ENCODE measurements around the gene MYL10. TPM values are rescaled to one million over a fixed set of nuclear protein-coding genes. Genes with fewer than 3 reads are reported as not detected.

MYL10 gene
- total RNA-seq, 3 donors from 2014 or later: not detected

DNA sequence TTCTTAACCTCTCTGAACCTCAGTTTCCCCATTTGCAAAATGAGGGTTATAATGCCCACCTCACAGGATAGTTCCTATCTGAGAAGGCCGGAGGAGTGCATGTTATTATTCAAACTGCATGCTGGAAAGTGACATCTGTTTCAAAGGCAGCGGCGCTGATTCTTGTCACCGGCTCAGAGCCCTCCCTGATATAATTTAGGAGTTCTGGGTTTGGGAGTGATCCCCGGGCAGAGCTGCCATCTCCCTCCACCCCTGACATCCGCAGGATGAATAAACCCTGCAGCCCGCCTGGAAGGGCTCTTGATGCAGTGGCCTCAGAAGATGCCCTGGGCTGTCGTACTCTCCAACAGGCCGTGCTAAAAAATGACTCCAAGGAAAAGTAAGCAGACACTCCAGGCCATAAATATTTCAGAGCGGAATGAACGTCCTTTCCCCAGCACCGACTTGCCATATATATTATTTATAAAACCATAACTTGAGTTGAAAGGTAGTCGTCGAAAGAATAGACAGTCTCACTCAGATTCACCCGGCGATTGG, 47.0 kb upstream of the MYL10 start:
- ATAC-seq (no peak), DNase-seq (no peak)
- no peaks in the 10 kb centered on the region for H3K36me3 ChIP-seq (ENCODE audit: low read depth)
- no peaks in the 10 kb centered on the region for H3K4me1 ChIP-seq (ENCODE audit: low read depth)
- no peaks in the 10 kb centered on the region for H3K9me3 ChIP-seq
- intact Hi-C loops (cut with DNase I, micrococcal nuclease): no loop called here
- TF ChIP-seq CTCF (IDR thresholded peaks at IDR 0.05): no peak
- no peak overlapping the region for H3K4me3 ChIP-seq

- Histone ChIP-seq H3K9me3 (no peaks in the 10 kb centered on the region), H3K4me1 (ENCODE audit: low read depth) (no peaks in the 10 kb centered on the region), H3K36me3 (ENCODE audit: low read depth) (no peaks in the 10 kb centered on the region), H3K4me3 (no peak overlapping the region)
- DNase-seq: no peak
- intact Hi-C loops (cut with DNase I, micrococcal nuclease): no loop called here
- no peak for TF ChIP-seq CTCF (IDR thresholded peaks at IDR 0.05)
- no peak for ATAC-seq
Measured at GRCh38 chr7:101674439-101674838, 45.3 kb upstream of the MYL10 start.

GRCh38 chr7:101673951-101674350, 44.9 kb upstream of the MYL10 start:
- no peaks in the 10 kb centered on the region for H3K9me3 ChIP-seq
- no peak overlapping the region for H3K4me3 ChIP-seq
- no peak for TF ChIP-seq CTCF (IDR thresholded peaks at IDR 0.05)
- no peaks in the 10 kb centered on the region for H3K36me3 ChIP-seq (ENCODE audit: low read depth)
- DNase-seq (no peak), ATAC-seq (no peak)
- H3K4me1 ChIP-seq (ENCODE audit: low read depth): no peaks in the 10 kb centered on the region
- intact Hi-C loops (cut with DNase I, micrococcal nuclease): no loop called here

DNA sequence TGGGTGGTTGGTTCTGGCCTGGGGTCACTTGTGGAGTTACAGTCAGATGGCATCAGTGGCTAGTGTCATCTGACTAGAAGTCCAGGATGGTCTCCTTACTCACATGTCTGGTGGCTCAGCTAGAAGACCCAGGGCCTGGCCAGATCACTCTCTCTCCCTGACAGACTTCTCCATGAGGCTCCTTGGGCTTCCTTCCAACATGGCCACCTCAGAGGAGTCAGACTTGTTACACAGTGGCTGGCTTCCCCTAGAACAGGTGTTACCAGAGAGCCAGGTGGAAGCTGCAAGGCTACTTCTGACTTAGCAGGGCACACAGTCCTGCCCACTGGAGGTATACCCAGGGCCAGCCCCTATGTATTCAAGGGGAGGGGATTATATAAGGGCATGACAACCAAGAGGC, 44.2 kb upstream of the MYL10 start:
- no peak for ATAC-seq
- H3K4me3 ChIP-seq: no peak overlapping the region
- H3K4me1 ChIP-seq (ENCODE audit: low read depth): no peaks in the 10 kb centered on the region
- TF ChIP-seq CTCF (IDR thresholded peaks at IDR 0.05): no peak
- no peaks in the 10 kb centered on the region for H3K36me3 ChIP-seq (ENCODE audit: low read depth)
- intact Hi-C loops (cut with DNase I, micrococcal nuclease): no loop called here
- no peaks in the 10 kb centered on the region for H3K9me3 ChIP-seq
- no peak for DNase-seq

- DNase-seq: no peak
- no peaks in the 10 kb centered on the region for H3K36me3 ChIP-seq (ENCODE audit: low read depth)
- no peak for ATAC-seq
- intact Hi-C loops (cut with DNase I, micrococcal nuclease): no loop called here
- H3K9me3 ChIP-seq: no peaks in the 10 kb centered on the region
- H3K4me1 ChIP-seq (ENCODE audit: low read depth): no peaks in the 10 kb centered on the region
- TF ChIP-seq CTCF (IDR thresholded peaks at IDR 0.05): no peak
- H3K4me3 ChIP-seq: no peak overlapping the region
Measured at GRCh38 chr7:101671371-101672356, 42.6 kb upstream of the MYL10 start.

Measured in mucosa of descending colon (tissue), 3 donors.